A549 (cell line): ENCODE data around the gene CIB4. TPM values are rescaled to one million over a fixed set of nuclear protein-coding genes. Genes with fewer than 3 reads are reported as not detected.
A peak's percentile ranks its signal among the peaks of the same experiment; 100 is the strongest.

Experiments used
- ATAC-seq, 2 experiments: fragments of 200-7000 bp in 1 of 2; fragments of >200 bp in 1 of 2; cut with Nextera tagmentation in 1 of 2; cut with Tn5 transposase in 1 of 2; 3 replicates each; pipeline versions ENCODE4 v1.8.0 to v1.9.1; 2018 to 2020; ENCODE audit warnings: mild to moderate bottlenecking in 1 of 2, moderate library complexity in 1 of 2
- CTCF ChIA-PET: fragments of 300-600 bp; sonication (Branson Sonifier 250); formaldehyde crosslinking; extraction: SDS; loops from one replicate; lab custom pipeline; 2021; ENCODE audit warnings: antibody characterized with exemption, inconsistent platforms; lab: Yijun Ruan, JAX
- POLR2A ChIA-PET: fragments of 350-600 bp; formaldehyde crosslinking; extraction: SDS; loops from one replicate; lab custom pipeline; 2021; ENCODE audit warnings: antibody characterized with exemption, inconsistent platforms; lab: Yijun Ruan, JAX
- DNase-seq, 2 experiments: peaks; one replicate each; pipeline versions ENCODE4 v3.0.0 to v3.0.0-alpha.2; 2011 to 2016; ENCODE audit warnings: low read depth in 1 of 2, low spot score in 1 of 2
- FAIRE-seq: peaks from 2 replicates; lab custom pipeline; 2011; peaks lifted over from hg19 to GRCh38; lab: Jason Lieb, UNC
- H3K27ac ChIP-seq, 2 experiments: fragments of >200 bp; sonication (Bioruptor Twin); formaldehyde crosslinking; 3 replicates each; pipeline ENCODE4 v1.5.1; 2016 to 2017
- H3K4me1 ChIP-seq: fragments of >200 bp; sonication (Bioruptor Twin); formaldehyde crosslinking; 3 replicates; pipeline ENCODE4 v1.6.1; 2016
- H3K4me2 ChIP-seq: fragments of >200 bp; sonication (Bioruptor Twin); formaldehyde crosslinking; 3 replicates; pipeline ENCODE4 v1.6.1; 2016
- H3K4me3 ChIP-seq: fragments of >200 bp; sonication (Bioruptor Twin); formaldehyde crosslinking; 3 replicates; pipeline ENCODE4 v1.5.1; 2016
- H3K9me3 ChIP-seq: fragments of >200 bp; sonication (Bioruptor Twin); formaldehyde crosslinking; 3 replicates; pipeline ENCODE4 v1.6.1; 2016
- BHLHE40 ChIP-seq: IDR thresholded peaks from 2 replicates; pipeline ENCODE4 v1.6.1; 2012; ENCODE audit warnings: low read depth, low read length, inconsistent platforms
- CHD2 ChIP-seq: fragments of 150-350 bp; IDR thresholded peaks from 2 replicates; pipeline ENCODE4 v1.6.1; 2014; ENCODE audit warnings: low read length; ENCODE audit not compliant: partially characterized antibody
- EHF ChIP-seq: fragments of 250-450 bp; sonication (Bioruptor Pico); IDR thresholded peaks from 2 replicates; pipeline ENCODE4 v1.5.0; 2020; ENCODE audit warnings: mild to moderate bottlenecking
- GATA3 ChIP-seq: IDR thresholded peaks from 2 replicates; pipeline ENCODE4 v1.6.1; 2012; ENCODE audit warnings: borderline replicate concordance
- HOXA7 ChIP-seq: fragments of 250-450 bp; sonication (Bioruptor Pico); IDR thresholded peaks from 2 replicates; pipeline ENCODE4 v1.5.0; 2020; ENCODE audit warnings: mild to moderate bottlenecking, moderate library complexity
- JUN ChIP-seq, 2 experiments: fragments of >200 bp; sonication (Bioruptor Twin); formaldehyde crosslinking; IDR thresholded peaks; 2 replicates in 1 of 2; 3 replicates in 1 of 2; pipeline ENCODE4 v1.6.1; 2016 to 2017
- MAFK ChIP-seq: fragments of 450-650 bp; IDR thresholded peaks from 2 replicates; pipeline ENCODE4 v1.6.1; 2014; ENCODE audit not compliant: partially characterized antibody
- NPAS2 ChIP-seq: fragments of 250-450 bp; sonication (Bioruptor Pico); IDR thresholded peaks from 2 replicates; pipeline ENCODE4 v1.8.0; 2022; ENCODE audit warnings: mild to moderate bottlenecking, moderate library complexity, borderline replicate concordance
- POLR2A ChIP-seq: IDR thresholded peaks from 2 replicates; pipeline ENCODE4 v1.6.1; 2012; ENCODE audit warnings: mild to moderate bottlenecking, low read length
- SMC3 ChIP-seq: fragments of >200 bp; sonication (Bioruptor Twin); formaldehyde crosslinking; IDR thresholded peaks from 3 replicates; pipeline ENCODE4 v1.6.1; 2018; ENCODE audit warnings: inconsistent platforms
- ZC3H11A ChIP-seq: fragments of 450-650 bp; IDR thresholded peaks from 2 replicates; pipeline ENCODE4 v1.6.1; 2014; ENCODE audit warnings: antibody characterized with exemption, mild to moderate bottlenecking
- ZSCAN20 ChIP-seq: fragments of 250-450 bp; sonication (Bioruptor Pico); IDR thresholded peaks from 2 replicates; pipeline ENCODE4 v1.8.0; 2022; ENCODE audit warnings: mild to moderate bottlenecking, moderate library complexity
- WGBS: methylation state at CpG from one replicate; pipeline ENCODE4 v1.1.6; 2017; ENCODE audit errors: missing lambda C conversion rate; 5-methylcytosine and 5-hydroxymethylcytosine counted together
- polyA plus RNA-seq, 4 experiments: library from polyadenylated mRNA; depleted of rRNA in 3 of 4; stranded (reverse); fragments of >200 nt; fragmentation: RNase III in 1 of 4; extraction: RNeasy Plus Mini Kit Qiagen cat#74134 plus additional on column Dnase treatment in 1 of 4; gene quantifications; 2 replicates in 3 of 4; 3 replicates in 1 of 4; pipeline ENCODE4 v1.2.3, GENCODE V29; 2011 to 2017
- TF ChIP-seq, protein P1 (sequence below): IDR thresholded peaks from 2 replicates; pipeline ENCODE4 v1.6.1; 2012
- TF ChIP-seq, protein P2 (sequence below): fragments of 200-600 bp; sonication (generic); IDR thresholded peaks from 2 replicates; pipeline ENCODE4 v1.6.1; 2016; ENCODE audit warnings: antibody characterized with exemption, mild to moderate bottlenecking, moderate library complexity

CIB4 gene
- polyA plus RNA-seq, 2 of the 4 experiments (the other 2 are of a cell fraction), result 0.30 to 1.0 TPM

DNA sequence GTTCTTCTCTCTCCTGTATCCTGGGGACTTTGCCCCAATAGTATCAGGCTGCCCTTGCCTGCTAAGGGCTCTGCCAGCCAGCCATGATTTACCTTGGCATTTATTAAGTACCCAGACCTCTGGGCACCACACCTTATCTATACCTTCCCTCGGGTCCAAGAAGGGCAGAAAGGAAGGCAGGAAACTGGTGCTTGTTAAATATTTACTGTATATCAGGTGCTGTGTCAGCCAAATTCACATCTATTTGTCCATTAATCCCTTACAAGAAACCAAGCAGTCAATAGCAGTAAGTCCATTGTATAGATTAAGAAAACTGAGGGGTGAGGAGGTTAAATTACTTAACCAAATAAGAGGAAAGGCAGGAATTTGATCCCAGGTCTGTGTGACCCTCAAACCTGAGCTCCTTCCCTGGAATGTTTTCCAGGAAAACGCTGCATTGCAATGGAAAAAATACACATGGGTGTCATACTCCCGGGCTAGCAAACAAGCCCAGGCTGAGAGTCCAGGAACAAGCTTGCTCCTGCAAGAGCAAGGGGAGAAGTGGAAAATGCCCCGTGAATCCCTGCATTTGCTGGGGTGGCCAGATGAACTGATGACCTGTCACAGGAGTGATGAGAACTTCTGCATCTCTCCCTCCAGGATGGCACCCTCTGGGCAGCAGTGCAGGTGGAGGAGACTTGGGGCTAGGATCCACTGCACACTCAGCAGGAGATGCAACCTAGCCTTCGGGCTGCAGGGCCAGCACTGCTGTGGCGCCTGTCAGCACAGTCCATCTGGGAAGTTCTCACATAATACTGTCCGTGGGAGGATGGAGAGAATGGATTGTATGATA is 30.4 kb downstream of the CIB4 start:
- whole genome bisulfite sequencing, result 55% methylated on average over 7 of the region's 7 CpGs
- Histone ChIP-seq H3K9me3 (no peaks in the 10 kb centered on the region), H3K4me2 (no peak overlapping the region), H3K4me1 (peaks cover 29% of the 10 kb centered on the region), H3K4me3 (no peak overlapping the region), H3K27ac (peak overlapping the region in 1 of 2 experiments; percentile 70; a peak in 3 of 6 replicates)
- POLR2A ChIA-PET, result no interaction called here
- CTCF ChIA-PET, result interaction anchor here (1.1 to 18.4 kb wide), 4 partner anchors 8 to 143 kb away, joined by 3 to 736 read pairs (median 6); no protein-coding TSS in a partner anchor
- ATAC-seq (no peak), DNase-seq (no peak), FAIRE-seq (no peak)
- TF ChIP-seq MAFK (peak; percentile 48), EHF (CRISPR knock-in tag) (no peak)

GRCh38 chr2:26609839-26610277 is 31.3 kb downstream of the CIB4 start:
- Histone ChIP-seq H3K4me1 (peaks cover 27% of the 10 kb centered on the region), H3K9me3 (no peaks in the 10 kb centered on the region; the same call in 2 of the 3 replicates), H3K4me2 (no peak overlapping the region), H3K4me3 (no peak overlapping the region), H3K27ac (peak overlapping the region in 1 of 2 experiments; percentile 70; a peak in 4 of 6 replicates)
- no peak for TF ChIP-seq CHD2
- no peak for TF ChIP-seq POLR2A
- POLR2A ChIA-PET, result no interaction called here
- CTCF ChIA-PET, result interaction anchor here (0.6 to 18.4 kb wide), 3 partner anchors 11 to 144 kb away, joined by 4 to 736 read pairs (median 8); no protein-coding TSS in a partner anchor
- ATAC-seq (no peak), DNase-seq (no peak), FAIRE-seq (no peak)
- WGBS, result 87% methylated on average over 10 of the region's 10 CpGs

DNA sequence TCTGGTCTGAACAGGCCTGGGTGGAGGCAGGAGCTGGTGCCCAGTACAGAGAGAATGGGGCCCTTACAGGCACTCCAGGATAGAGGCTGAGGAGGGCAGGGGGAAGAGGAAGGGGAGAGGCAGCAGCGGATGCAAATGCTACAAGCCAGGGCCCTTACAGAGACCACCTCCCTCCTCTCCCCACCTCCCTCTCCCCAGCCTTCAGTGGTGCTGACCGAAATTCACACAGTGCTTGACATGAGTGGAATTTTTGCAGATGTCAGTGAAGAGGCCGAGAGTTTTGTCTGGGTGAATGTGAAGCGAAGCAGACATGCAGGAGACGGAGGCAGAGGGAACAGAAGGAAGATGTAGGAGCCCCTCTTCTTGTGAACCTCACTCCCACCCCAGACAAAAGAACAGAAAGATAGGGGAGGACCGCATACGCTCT is 31.9 kb downstream of the CIB4 start:
- Histone ChIP-seq H3K9me3 (peaks cover 5% of the 10 kb centered on the region), H3K4me2 (no peak overlapping the region)
- POLR2A ChIA-PET, result no interaction called here
- ATAC-seq, result no peak
- 86% methylated on average over 7 of the region's 7 CpGs for WGBS
- TF ChIP-seq HOXA7 (CRISPR knock-in tag), result no peak
- TF ChIP-seq, all 56 proteins: peak for 0
- DNase-seq, result no peak
- Histone ChIP-seq H3K27ac (peak overlapping the region in 1 of 2 experiments; percentile 70; a peak in 4 of 6 replicates), H3K4me1 (peaks cover 27% of the 10 kb centered on the region), H3K4me3 (no peak overlapping the region)
- no peak for FAIRE-seq
- CTCF ChIA-PET, result interaction anchor here (2.1 to 18.4 kb wide), 4 partner anchors 13 to 144 kb away, joined by 5 to 736 read pairs (median 25); no protein-coding TSS in a partner anchor

- no peak for ATAC-seq
- no peak for TF ChIP-seq GATA3
- no peak for TF ChIP-seq ZSCAN20
- TF ChIP-seq, protein P1, sequence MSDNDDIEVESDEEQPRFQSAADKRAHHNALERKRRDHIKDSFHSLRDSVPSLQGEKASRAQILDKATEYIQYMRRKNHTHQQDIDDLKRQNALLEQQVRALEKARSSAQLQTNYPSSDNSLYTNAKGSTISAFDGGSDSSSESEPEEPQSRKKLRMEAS, result no peak
- TF ChIP-seq NPAS2 (CRISPR knock-in tag), result no peak
- TF ChIP-seq BHLHE40, result no peak
- no peak for TF ChIP-seq JUN (IDR thresholded peaks at IDR 0.05)
- TF ChIP-seq ZC3H11A, result no peak
- TF ChIP-seq, protein P2, sequence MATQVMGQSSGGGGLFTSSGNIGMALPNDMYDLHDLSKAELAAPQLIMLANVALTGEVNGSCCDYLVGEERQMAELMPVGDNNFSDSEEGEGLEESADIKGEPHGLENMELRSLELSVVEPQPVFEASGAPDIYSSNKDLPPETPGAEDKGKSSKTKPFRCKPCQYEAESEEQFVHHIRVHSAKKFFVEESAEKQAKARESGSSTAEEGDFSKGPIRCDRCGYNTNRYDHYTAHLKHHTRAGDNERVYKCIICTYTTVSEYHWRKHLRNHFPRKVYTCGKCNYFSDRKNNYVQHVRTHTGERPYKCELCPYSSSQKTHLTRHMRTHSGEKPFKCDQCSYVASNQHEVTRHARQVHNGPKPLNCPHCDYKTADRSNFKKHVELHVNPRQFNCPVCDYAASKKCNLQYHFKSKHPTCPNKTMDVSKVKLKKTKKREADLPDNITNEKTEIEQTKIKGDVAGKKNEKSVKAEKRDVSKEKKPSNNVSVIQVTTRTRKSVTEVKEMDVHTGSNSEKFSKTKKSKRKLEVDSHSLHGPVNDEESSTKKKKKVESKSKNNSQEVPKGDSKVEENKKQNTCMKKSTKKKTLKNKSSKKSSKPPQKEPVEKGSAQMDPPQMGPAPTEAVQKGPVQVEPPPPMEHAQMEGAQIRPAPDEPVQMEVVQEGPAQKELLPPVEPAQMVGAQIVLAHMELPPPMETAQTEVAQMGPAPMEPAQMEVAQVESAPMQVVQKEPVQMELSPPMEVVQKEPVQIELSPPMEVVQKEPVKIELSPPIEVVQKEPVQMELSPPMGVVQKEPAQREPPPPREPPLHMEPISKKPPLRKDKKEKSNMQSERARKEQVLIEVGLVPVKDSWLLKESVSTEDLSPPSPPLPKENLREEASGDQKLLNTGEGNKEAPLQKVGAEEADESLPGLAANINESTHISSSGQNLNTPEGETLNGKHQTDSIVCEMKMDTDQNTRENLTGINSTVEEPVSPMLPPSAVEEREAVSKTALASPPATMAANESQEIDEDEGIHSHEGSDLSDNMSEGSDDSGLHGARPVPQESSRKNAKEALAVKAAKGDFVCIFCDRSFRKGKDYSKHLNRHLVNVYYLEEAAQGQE, result no peak
- TF ChIP-seq SMC3, result no peak
- DNase-seq, result no peak
- ChIA-PET CTCF (interaction anchor here (0.6 to 18.4 kb wide), 7 partner anchors 9 to 145 kb away, joined by 3 to 736 read pairs (median 8); partner anchors contain the start of gene KCNK3), POLR2A (no interaction called here)
- H3K4me1 ChIP-seq, result peaks cover 27% of the 10 kb centered on the region
- H3K4me3 ChIP-seq, result no peak overlapping the region
- WGBS, result 87% methylated on average over 8 of the region's 8 CpGs
- H3K9me3 ChIP-seq, result peaks cover 11% of the 10 kb centered on the region
- FAIRE-seq, result no peak
- H3K27ac ChIP-seq, result peak overlapping the region; percentile 1 to 70; a peak in 4 of 6 replicates
- H3K4me2 ChIP-seq, result no peak overlapping the region
These were observed 32.6 kb downstream of the CIB4 start for GRCh38 chr2:26608557-26608956.
